H1 (cell line): ENCODE data around the gene ZFTA. TPM values are rescaled to one million over a fixed set of nuclear protein-coding genes. Genes with fewer than 3 reads are reported as not detected.

Source experiments
- CTCF ChIA-PET: fragments of 300-600 bp; sonication (Branson Sonifier 250); formaldehyde crosslinking; loops from one replicate; lab custom pipeline; 2021; ENCODE audit not compliant: partially characterized antibody; lab: Charles Lee
- POLR2A ChIA-PET: fragments of 300-600 bp; sonication (Branson Sonifier 250); formaldehyde crosslinking; loops from one replicate; lab custom pipeline; 2021; ENCODE audit warnings: inconsistent platforms; ENCODE audit not compliant: partially characterized antibody; lab: Charles Lee
- DNase-seq, 2 experiments: peaks; one replicate each; pipeline versions ENCODE4 v3.0.0 to v3.0.0-alpha.2; 2010 to 2022; ENCODE audit warnings: low spot score in 2 of 2, low read depth in 1 of 2, mixed read lengths in 1 of 2
- FAIRE-seq: peaks from 2 replicates; lab custom pipeline; 2011; peaks lifted over from hg19 to GRCh38; lab: Jason Lieb, UNC
- H2AFZ ChIP-seq: 2 replicates; pipeline ENCODE4 v1.8.1; 2012; ENCODE audit warnings: low read length, inconsistent platforms
- H2AK5ac ChIP-seq: 2 replicates; pipeline ENCODE4 v1.6.1; 2013; ENCODE audit warnings: low read depth, low read length
- H2BK120ac ChIP-seq: replicated peaks from 2 replicates; pipeline ENCODE3; 2013; ENCODE audit warnings: low read depth, low read length, inconsistent platforms
- H2BK12ac ChIP-seq: 2 replicates; pipeline ENCODE4 v1.6.1; 2013; ENCODE audit warnings: low read depth, low read length
- H2BK15ac ChIP-seq: 2 replicates; pipeline ENCODE4 v1.6.1; 2013; ENCODE audit warnings: low read length
- H2BK20ac ChIP-seq: 2 replicates; pipeline ENCODE4 v1.6.1; 2013; ENCODE audit warnings: low read length
- H2BK5ac ChIP-seq: 2 replicates; pipeline ENCODE4 v1.6.1; 2013; ENCODE audit warnings: low read depth, low read length
- H3K14ac ChIP-seq: 2 replicates; pipeline ENCODE4 v1.6.1; 2013; ENCODE audit warnings: inconsistent platforms; ENCODE audit not compliant: insufficient read length
- H3K18ac ChIP-seq: 2 replicates; pipeline ENCODE4 v1.6.1; 2013; ENCODE audit warnings: low read length; ENCODE audit errors: extremely low read depth
- H3K23ac ChIP-seq: 2 replicates; pipeline ENCODE4 v1.6.1; 2013; ENCODE audit warnings: inconsistent platforms; ENCODE audit not compliant: insufficient read length
- H3K23me2 ChIP-seq: 2 replicates; pipeline ENCODE4 v1.6.1; 2013; ENCODE audit warnings: low read depth, low read length
- H3K27ac ChIP-seq: 2 replicates; pipeline ENCODE4 v1.6.1; 2011; ENCODE audit warnings: low read depth, low read length, inconsistent platforms
- H3K27me3 ChIP-seq, 4 experiments: replicated peaks in 1 of 4; 1 replicate in 1 of 4; 2 replicates in 3 of 4; pipeline versions ENCODE4 v1.6.1 to v1.8.1; 2011 to 2013; ENCODE audit warnings: low read length in 3 of 4, mild to moderate bottlenecking in 3 of 4, inconsistent platforms in 2 of 4, mixed read lengths in 2 of 4, moderate library complexity in 1 of 4; ENCODE audit not compliant: control insufficient read depth in 3 of 4, insufficient read depth in 3 of 4; ENCODE audit errors: extremely low read depth in 1 of 4
- H3K36me3 ChIP-seq, 4 experiments: 2 replicates each; pipeline versions ENCODE4 v1.6.1 to v1.8.1; 2011 to 2013; ENCODE audit warnings: mild to moderate bottlenecking in 4 of 4, low read length in 3 of 4, moderate library complexity in 2 of 4, control low read depth in 1 of 4, inconsistent platforms in 1 of 4; ENCODE audit not compliant: insufficient read depth in 4 of 4, control insufficient read depth in 2 of 4
- H3K4ac ChIP-seq: replicated peaks from 2 replicates; pipeline ENCODE3; 2013; ENCODE audit warnings: low read length, low read depth, mixed read lengths, inconsistent platforms; ENCODE audit not compliant: insufficient read length
- H3K4me1 ChIP-seq, 4 experiments: replicated peaks in 1 of 4; 1 replicate in 1 of 4; 2 replicates in 3 of 4; pipeline versions ENCODE4 v1.6.1 to v1.8.1; 2011 to 2013; ENCODE audit warnings: low read length in 3 of 4, inconsistent platforms in 2 of 4, mixed read lengths in 1 of 4; ENCODE audit not compliant: insufficient read depth in 4 of 4, control insufficient read depth in 3 of 4
- H3K4me2 ChIP-seq, 2 experiments: 2 replicates each; pipeline versions ENCODE4 v1.6.1 to v1.8.1; 2011 to 2013; ENCODE audit warnings: low read depth in 2 of 2, low read length in 2 of 2, control low read depth in 1 of 2, inconsistent platforms in 1 of 2, mild to moderate bottlenecking in 1 of 2; ENCODE audit not compliant: insufficient read depth in 1 of 2
- H3K4me3 ChIP-seq, 4 experiments: fragments of 200-600, 300-600 bp in 1 of 4; sonication (generic), shearing (Covaris generic), sonication (Bioruptor Twin) in 1 of 4; 2 replicates each; pipeline versions ENCODE4 v1.5.1 to v1.8.1; 2011 to 2016; ENCODE audit warnings: low read length in 4 of 4, low read depth in 3 of 4, control low read depth in 2 of 4, inconsistent platforms in 2 of 4, mild to moderate bottlenecking in 2 of 4, mixed read lengths in 1 of 4, moderate library complexity in 1 of 4; ENCODE audit not compliant: insufficient read depth in 2 of 4; ENCODE audit errors: extremely low read depth in 1 of 4
- H3K56ac ChIP-seq: replicated peaks from 2 replicates; pipeline ENCODE3; 2013; ENCODE audit warnings: low read depth, mild to moderate bottlenecking, mixed read lengths, low read length, inconsistent platforms; ENCODE audit not compliant: insufficient read length
- H3K79me1 ChIP-seq: 2 replicates; pipeline ENCODE4 v1.6.1; 2013; ENCODE audit warnings: low read depth, low read length, control low read depth
- H3K79me2 ChIP-seq, 2 experiments: 2 replicates each; pipeline versions ENCODE4 v1.6.1 to v1.8.1; 2012 to 2013; ENCODE audit warnings: low read length in 2 of 2, mild to moderate bottlenecking in 2 of 2, inconsistent platforms in 1 of 2; ENCODE audit not compliant: insufficient read depth in 2 of 2, control insufficient read depth in 1 of 2
- H3K9ac ChIP-seq, 4 experiments: replicated peaks in 1 of 4; 1 replicate in 1 of 4; 2 replicates in 3 of 4; pipeline versions ENCODE4 v1.6.1 to v1.8.1; 2011 to 2013; ENCODE audit warnings: low read depth in 3 of 4, low read length in 3 of 4, control low read depth in 2 of 4, mild to moderate bottlenecking in 2 of 4, moderate library complexity in 2 of 4, inconsistent platforms in 1 of 4; ENCODE audit errors: extremely low read depth in 1 of 4
- H3K9me3 ChIP-seq, 2 experiments: 2 replicates each; pipeline versions ENCODE4 v1.6.1 to v1.8.1; 2012 to 2013; ENCODE audit warnings: mild to moderate bottlenecking in 2 of 2, moderate library complexity in 2 of 2, control low read depth in 1 of 2, inconsistent platforms in 1 of 2, low read depth in 1 of 2, low read length in 1 of 2, mixed read lengths in 1 of 2; ENCODE audit not compliant: insufficient read depth in 2 of 2
- H4K20me1 ChIP-seq, 2 experiments: replicated peaks in 1 of 2; 2 replicates each; pipeline versions ENCODE3 to v1.8.1; 2011 to 2013; ENCODE audit warnings: inconsistent platforms in 2 of 2, low read length in 2 of 2, mild to moderate bottlenecking in 1 of 2; ENCODE audit not compliant: insufficient read depth in 2 of 2, control insufficient read depth in 1 of 2
- H4K5ac ChIP-seq: 2 replicates; pipeline ENCODE4 v1.6.1; 2013; ENCODE audit warnings: low read length, low read depth, mixed read lengths, inconsistent platforms; ENCODE audit not compliant: insufficient read length
- H4K8ac ChIP-seq: 2 replicates; pipeline ENCODE4 v1.8.0; 2013; ENCODE audit warnings: mild to moderate bottlenecking, moderate library complexity, low read length, inconsistent platforms; ENCODE audit not compliant: insufficient read depth; ENCODE audit errors: extremely low read depth
- H4K91ac ChIP-seq: replicated peaks from 2 replicates; pipeline ENCODE3; 2013; ENCODE audit warnings: low read length, mixed read lengths, inconsistent platforms; ENCODE audit not compliant: insufficient read length
- EP300 ChIP-seq, 2 experiments: IDR thresholded peaks; 1 replicate in 1 of 2; 2 replicates in 1 of 2; pipeline ENCODE4 v1.6.1; 2011 to 2012; ENCODE audit warnings: low read depth in 2 of 2, low read length in 2 of 2, mild to moderate bottlenecking in 2 of 2, borderline replicate concordance in 1 of 2, inconsistent platforms in 1 of 2, moderate library complexity in 1 of 2
- KDM1A ChIP-seq: fragments of 200-600, 300-600 bp; sonication (generic); IDR thresholded peaks from 2 replicates; pipeline ENCODE4 v1.7.1; 2016; ENCODE audit warnings: mild to moderate bottlenecking, low read length, borderline replicate concordance
- KDM4A ChIP-seq: IDR thresholded peaks from one replicate; pipeline ENCODE4 v1.7.1; 2012; ENCODE audit warnings: low read depth, mild to moderate bottlenecking, moderate library complexity, low read length, inconsistent platforms; ENCODE audit not compliant: severe bottlenecking
- KDM5A ChIP-seq: fragments of 200-600 bp; IDR thresholded peaks from 2 replicates; pipeline ENCODE4 v1.7.1; 2012; ENCODE audit warnings: mild to moderate bottlenecking, low read length, inconsistent platforms, mixed read lengths
- SAP30 ChIP-seq: fragments of 300-600 bp; sonication (generic); IDR thresholded peaks from 2 replicates; pipeline ENCODE4 v1.7.1; 2012; ENCODE audit warnings: low read length, moderate library complexity, mild to moderate bottlenecking, inconsistent platforms; ENCODE audit not compliant: insufficient read depth, insufficient replicate concordance
- SIN3A ChIP-seq, 2 experiments: IDR thresholded peaks in 1 of 2; conservative IDR thresholded peaks in 1 of 2; 2 replicates each; pipeline ENCODE4 v1.6.1; 2011 to 2012; ENCODE audit warnings: low read length in 2 of 2, improper control_type of control experiment in 1 of 2, low read depth in 1 of 2, mild to moderate bottlenecking in 1 of 2
- SIX5 ChIP-seq: IDR thresholded peaks from 2 replicates; pipeline ENCODE4 v1.6.1; 2011; ENCODE audit warnings: mild to moderate bottlenecking, low read depth, low read length
- SP2 ChIP-seq: IDR thresholded peaks from 2 replicates; pipeline ENCODE4 v1.6.1; 2012; ENCODE audit warnings: mild to moderate bottlenecking, low read length, inconsistent platforms
- TAF1 ChIP-seq: IDR thresholded peaks from 2 replicates; pipeline ENCODE4 v1.6.1; 2011; ENCODE audit warnings: mild to moderate bottlenecking, low read depth, low read length
- TCF12 ChIP-seq: IDR thresholded peaks from 2 replicates; pipeline ENCODE4 v1.6.1; 2011; ENCODE audit warnings: low read depth, mild to moderate bottlenecking, low read length
- TEAD4 ChIP-seq: IDR thresholded peaks from 2 replicates; pipeline ENCODE4 v1.6.1; 2012; ENCODE audit warnings: low read depth, low read length, inconsistent platforms, mixed read lengths
- ZNF274 ChIP-seq: IDR thresholded peaks from 2 replicates; pipeline ENCODE4 v1.7.0; 2012; ENCODE audit warnings: low read length, borderline replicate concordance; ENCODE audit errors: extremely low read depth
- WGBS, 2 experiments: shearing (Covaris generic) in 1 of 2; methylation state at CpG; one replicate each; pipeline versions ENCODE4 v1.1.6 to v1.1.7; 2013 to 2015; ENCODE audit warnings: low lambda C conversion rate in 2 of 2, mixed read lengths in 2 of 2, inconsistent platforms in 1 of 2, low coverage in 1 of 2, missing lambda C conversion rate in 1 of 2; ENCODE audit not compliant: insufficient replicate concordance in 2 of 2, insufficient coverage in 1 of 2, insufficient read length in 1 of 2; ENCODE audit errors: extremely low coverage in 1 of 2, missing lambda C conversion rate in 1 of 2; 5-methylcytosine and 5-hydroxymethylcytosine counted together
- polyA plus RNA-seq, 7 experiments: library from polyadenylated mRNA; depleted of rRNA in 3 of 7; stranded (reverse) in 5 of 7; unstranded in 2 of 7; fragments of >200 nt in 5 of 7; fragments of 200-250 nt in 2 of 7; gene quantifications; 1 replicate in 5 of 7; 2 replicates in 1 of 7; 4 replicates in 1 of 7; pipeline versions ENCODE4 v1.2.1 to v1.2.3, GENCODE V29; 2011 to 2013; ENCODE audit warnings: missing spikeins in 2 of 7, mixed read lengths in 2 of 7
- total RNA-seq: library from RNA; stranded (reverse); fragmentation: NEBNext Ultra II Directional; extraction: Animal tissue kit (Norgen Biotek cat#: 25700); gene quantifications from 2 replicates; pipeline ENCODE4 v1.2.1, GENCODE V29; 2021

Gene ZFTA
- total and polyA plus RNA-seq, 2 of the 8 experiments (the other 6 are each of a cell fraction or from before 2014, with no cell fraction given): 9.5 to 34.0 TPM

DNA sequence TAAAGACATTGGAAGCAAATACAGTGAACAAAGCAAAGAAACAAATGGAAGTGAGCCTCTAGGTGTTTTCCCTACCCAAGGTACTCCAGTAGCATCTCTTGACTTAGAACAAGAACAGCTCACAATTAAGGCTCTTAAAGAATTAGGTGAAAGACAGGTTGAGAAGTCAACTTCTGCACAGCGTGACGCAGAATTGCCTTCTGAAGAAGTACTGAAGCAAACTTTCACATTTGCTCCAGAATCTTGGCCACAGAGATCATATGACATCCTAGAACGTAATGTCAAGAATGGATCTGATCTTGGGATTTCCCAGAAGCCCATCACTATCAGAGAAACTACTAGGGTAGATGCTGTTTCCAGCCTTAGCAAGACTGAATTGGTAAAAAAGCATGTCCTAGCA lies 48.0 kb downstream of the ZFTA start:
- DNase-seq (no peak), FAIRE-seq (no peak)
- WGBS, 2 experiments: 97% methylated on average over 3 of the region's 3 CpGs; no CpG with 5 or more reads in 1 of the 2 experiments
- no peak overlapping the region for H2AK5ac ChIP-seq
- H3K4ac ChIP-seq: no peak overlapping the region
- ChIA-PET CTCF (no interaction called here), POLR2A (no interaction called here)
- no peak overlapping the region for H3K18ac ChIP-seq
- H2BK120ac ChIP-seq: no peak overlapping the region
- H3K14ac ChIP-seq: no peak overlapping the region
- no peak overlapping the region for H3K4me3 ChIP-seq
- H3K27me3 ChIP-seq: no peaks in the 10 kb centered on the region
- no peak overlapping the region for H3K9ac ChIP-seq
- no peak overlapping the region for H3K4me2 ChIP-seq
- peaks cover 5 to 17% of the 10 kb centered on the region in 2 experiments for H4K20me1 ChIP-seq
- no peak overlapping the region for H3K56ac ChIP-seq
- H3K27ac ChIP-seq: no peak overlapping the region
- H3K23me2 ChIP-seq: no peaks in the 10 kb centered on the region
- no peak overlapping the region for H2BK15ac ChIP-seq
- H2BK20ac ChIP-seq: no peak overlapping the region
- H3K79me2 ChIP-seq: peaks cover 0 to 70% of the 10 kb centered on the region in 2 experiments; a peak in 2 of 4 replicates
- H3K4me1 ChIP-seq: no peaks in the 10 kb centered on the region
- no peak overlapping the region for H4K5ac ChIP-seq
- H2BK5ac ChIP-seq: no peak overlapping the region
- H3K23ac ChIP-seq: no peak overlapping the region
- H3K9me3 ChIP-seq: no peaks in the 10 kb centered on the region
- peaks cover 0 to 11% (median 5%) of the 10 kb centered on the region in 4 experiments; a peak in 4 of 8 replicates for H3K36me3 ChIP-seq
- H2AFZ ChIP-seq: no peak overlapping the region
- no peak overlapping the region for H2BK12ac ChIP-seq
- H4K8ac ChIP-seq: no peak overlapping the region
- no peak overlapping the region for H4K91ac ChIP-seq
- H3K79me1 ChIP-seq: no peaks in the 10 kb centered on the region; the same call in 1 of the 2 replicates
- TF ChIP-seq TCF12 (no peak), ZNF274 (no peak), SIN3A (conservative IDR thresholded peaks at IDR 0.05 in 1 of 2, IDR thresholded peaks at IDR 0.05 in 1 of 2; ENCODE audit: low read depth in 1 of 2, low read length in 2 of 2) (no peak), KDM4A (no peak), TEAD4 (no peak), SP2 (no peak), KDM5A (no peak), SAP30 (no peak), EP300 (IDR thresholded peaks at IDR 0.05; ENCODE audit: borderline replicate concordance in 1 of 2, low read depth in 2 of 2, low read length in 2 of 2) (no peak), KDM1A (no peak), SIX5 (no peak), TAF1 (no peak)
